Liver (tissue), 3 donors: ENCODE measurements around the gene SLC10A3.

Source experiments
- CTCF ChIP-seq: fragments of 150-350 bp; IDR thresholded peaks from 2 replicates; pipeline ENCODE4 v1.5.1; 2017; ENCODE audit warnings: improper control_type of control experiment, low read depth, low read length; ENCODE audit not compliant: missing input control
- TAF1 ChIP-seq: conservative IDR thresholded peaks from 2 replicates; pipeline ENCODE4 v1.6.1; 2016; ENCODE audit warnings: antibody characterized with exemption, mild to moderate bottlenecking
- donor health status: healthy.
- donor health status: healthy.

- TF ChIP-seq CTCF (peak; percentile 100), TAF1 (no peak)
Measured at GRCh38 chrX:154534526-154535322, 44.3 kb upstream of the SLC10A3 start.
